A673 (cell line): ENCODE measurements around the gene SART3.

Experiments
- CTCF ChIP-seq: fragments of 300-800, 200-600 bp; sonication (generic); conservative IDR thresholded peaks from 2 replicates; pipeline ENCODE4 v1.5.1; 2017; ENCODE audit warnings: low read depth, mild to moderate bottlenecking, antibody characterized with exemption, low read length, moderate library complexity, mixed read lengths
- EZH2 ChIP-seq: fragments of 200-600 bp; sonication (generic); IDR thresholded peaks from 2 replicates; pipeline ENCODE4 v1.6.1; 2017; ENCODE audit warnings: borderline replicate concordance, low read depth, mild to moderate bottlenecking, mixed read lengths, antibody characterized with exemption, low read length; ENCODE audit not compliant: poor library complexity, severe bottlenecking

DNA sequence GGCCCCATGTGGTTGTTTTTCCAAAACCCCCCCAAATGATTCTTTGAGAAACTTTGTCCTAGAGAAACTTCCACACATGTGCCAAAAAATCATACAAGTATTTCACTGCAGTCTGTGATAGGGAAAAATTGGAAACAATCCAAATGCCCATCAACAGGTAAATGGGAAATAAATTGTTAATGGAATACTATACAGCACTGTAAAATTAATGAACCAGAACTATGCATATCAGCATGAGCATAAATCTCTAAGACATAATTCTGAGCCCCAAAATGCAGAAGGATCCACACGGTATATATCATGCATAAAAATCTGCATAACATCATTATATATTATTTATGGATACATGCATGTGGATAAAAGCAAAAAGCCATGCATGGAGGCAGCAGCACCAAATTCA, 51.2 kb downstream of the SART3 start:
- TF ChIP-seq CTCF (no peak), EZH2 (no peak)
